Activated T-helper 2 cell treated with anti-CD3 and anti-CD28 coated beads, Interferon-gamma antibody, Interleukin-2, Interleukin-4, amounts not matched to agents 10 μg/mL and 5 μg/mL and 100 μg/mL, durations not matched to agents 14 hours and 24 hours and 36 hours (primary cell): ENCODE measurements around the gene RNLS. TPM values are rescaled to one million over a fixed set of nuclear protein-coding genes. Genes with fewer than 3 reads are reported as not detected.

Source experiments
- DNase-seq: peaks from one replicate; pipeline ENCODE4 v3.0.0; 2021; ENCODE audit warnings: low spot score
- H3K27ac Mint-ChIP-seq: one replicate; pipeline ENCODE4 v1.8.0; 2021; ENCODE audit warnings: mixed read lengths
- H3K27me3 Mint-ChIP-seq: one replicate; pipeline ENCODE4 v1.8.0; 2021; ENCODE audit warnings: low read depth, mixed read lengths
- H3K36me3 Mint-ChIP-seq: one replicate; pipeline ENCODE4 v1.8.0; 2021; ENCODE audit warnings: low read depth, mixed read lengths
- H3K4me1 Mint-ChIP-seq: one replicate; pipeline ENCODE4 v1.8.0; 2021; ENCODE audit warnings: low read depth, mixed read lengths
- H3K4me3 Mint-ChIP-seq: one replicate; pipeline ENCODE4 v1.8.0; 2021; ENCODE audit warnings: low read depth, mild to moderate bottlenecking, moderate library complexity, mixed read lengths
- H3K9me3 Mint-ChIP-seq: one replicate; pipeline ENCODE4 v1.8.0; 2021; ENCODE audit warnings: mixed read lengths
- intact Hi-C: fragments of 100-400 bp; cut with micrococcal nuclease; formaldehyde crosslinking; loops from one replicate; pipeline ENCODE4 v1.15.1; 2023
- total RNA-seq: library from RNA; stranded (reverse); gene quantifications from 2 replicates; pipeline ENCODE4 v1.2.3, GENCODE V29; 2022

RNLS gene
- total RNA-seq, 1 donor from 2014 or later, result 1.6 TPM

GRCh38 chr10:88424881-88425280, 158.2 kb downstream of the RNLS start:
- intact Hi-C loops, result no loop called here
- Mint-ChIP-seq H3K27me3 (peaks cover 51% of the 10 kb centered on the region), H3K4me1 (peaks cover 3% of the 10 kb centered on the region)

GRCh38 chr10:88423732-88424131, 159.4 kb downstream of the RNLS start:
- peaks cover 3% of the 10 kb centered on the region for H3K4me1 Mint-ChIP-seq
- no peak overlapping the region for H3K4me3 Mint-ChIP-seq
- DNase-seq, result no peak
- no peaks in the 10 kb centered on the region for H3K36me3 Mint-ChIP-seq
- intact Hi-C loops, result no loop called here
- H3K27ac Mint-ChIP-seq, result no peak overlapping the region
- no peaks in the 10 kb centered on the region for H3K9me3 Mint-ChIP-seq
- H3K27me3 Mint-ChIP-seq, result peaks cover 48% of the 10 kb centered on the region

More at GRCh38 chr10:88424881-88425280, 158.2 kb downstream of the RNLS start:
- H3K9me3 Mint-ChIP-seq, result no peaks in the 10 kb centered on the region
- no peak overlapping the region for H3K27ac Mint-ChIP-seq
- no peak for DNase-seq
- H3K4me3 Mint-ChIP-seq, result no peak overlapping the region
- H3K36me3 Mint-ChIP-seq, result no peaks in the 10 kb centered on the region

GRCh38 chr10:88421590-88421989, 161.5 kb downstream of the RNLS start:
- H3K27ac Mint-ChIP-seq, result no peak overlapping the region
- H3K4me1 Mint-ChIP-seq, result peaks cover 2% of the 10 kb centered on the region
- intact Hi-C loops, result no loop called here
- no peak overlapping the region for H3K4me3 Mint-ChIP-seq
- H3K36me3 Mint-ChIP-seq, result no peaks in the 10 kb centered on the region
- H3K9me3 Mint-ChIP-seq, result no peaks in the 10 kb centered on the region
- H3K27me3 Mint-ChIP-seq, result peaks cover 35% of the 10 kb centered on the region
- DNase-seq, result no peak

- intact Hi-C loops, result no loop called here
- Mint-ChIP-seq H3K27me3 (peaks cover 12% of the 10 kb centered on the region), H3K36me3 (no peaks in the 10 kb centered on the region), H3K9me3 (no peaks in the 10 kb centered on the region), H3K4me1 (peaks cover 5% of the 10 kb centered on the region), H3K4me3 (no peak overlapping the region), H3K27ac (no peak overlapping the region)
- no peak for DNase-seq
Observed at GRCh38 chr10:88418871-88419270, 164.2 kb downstream of the RNLS start.

- no peak overlapping the region for H3K4me3 Mint-ChIP-seq
- H3K27ac Mint-ChIP-seq, result no peak overlapping the region
- peaks cover 7% of the 10 kb centered on the region for H3K27me3 Mint-ChIP-seq
- no peaks in the 10 kb centered on the region for H3K36me3 Mint-ChIP-seq
- H3K4me1 Mint-ChIP-seq, result peaks cover 5% of the 10 kb centered on the region
- no peaks in the 10 kb centered on the region for H3K9me3 Mint-ChIP-seq
- intact Hi-C loops, result no loop called here
- no peak for DNase-seq
Observed at GRCh38 chr10:88417387-88418030, 165.6 kb downstream of the RNLS start.

DNA sequence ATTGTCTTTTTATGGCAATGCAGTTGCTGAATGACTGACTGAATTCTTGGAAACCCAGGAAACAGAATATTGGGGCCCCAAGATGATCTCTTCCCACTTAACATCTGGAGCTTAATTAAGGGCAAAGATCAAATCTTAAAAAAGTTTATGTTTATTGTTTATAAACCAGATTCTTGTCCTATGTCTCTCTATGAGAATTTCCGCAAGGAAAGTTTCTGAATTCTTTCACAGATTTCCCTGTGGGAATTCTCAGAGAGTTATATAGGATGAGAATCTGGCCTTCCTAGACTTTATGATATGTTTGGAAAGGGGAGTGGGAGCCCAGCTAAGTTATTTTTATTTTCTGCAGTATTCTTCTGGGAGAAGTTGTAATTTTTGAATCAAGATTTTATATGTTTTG, 166.3 kb downstream of the RNLS start:
- intact Hi-C loops, result no loop called here
- Mint-ChIP-seq H3K4me3 (no peak overlapping the region), H3K27me3 (peaks cover 5% of the 10 kb centered on the region), H3K27ac (no peak overlapping the region), H3K36me3 (no peaks in the 10 kb centered on the region), H3K9me3 (no peaks in the 10 kb centered on the region), H3K4me1 (peaks cover 5% of the 10 kb centered on the region)
- DNase-seq, result no peak

GRCh38 chr10:88415533-88416130, 167.5 kb downstream of the RNLS start:
- H3K9me3 Mint-ChIP-seq, result no peaks in the 10 kb centered on the region
- DNase-seq, result no peak
- H3K4me1 Mint-ChIP-seq, result peaks cover 5% of the 10 kb centered on the region
- no peaks in the 10 kb centered on the region for H3K36me3 Mint-ChIP-seq
- peaks cover 1% of the 10 kb centered on the region for H3K27me3 Mint-ChIP-seq
- intact Hi-C loops, result no loop called here
- no peak overlapping the region for H3K4me3 Mint-ChIP-seq
- no peak overlapping the region for H3K27ac Mint-ChIP-seq

DNA sequence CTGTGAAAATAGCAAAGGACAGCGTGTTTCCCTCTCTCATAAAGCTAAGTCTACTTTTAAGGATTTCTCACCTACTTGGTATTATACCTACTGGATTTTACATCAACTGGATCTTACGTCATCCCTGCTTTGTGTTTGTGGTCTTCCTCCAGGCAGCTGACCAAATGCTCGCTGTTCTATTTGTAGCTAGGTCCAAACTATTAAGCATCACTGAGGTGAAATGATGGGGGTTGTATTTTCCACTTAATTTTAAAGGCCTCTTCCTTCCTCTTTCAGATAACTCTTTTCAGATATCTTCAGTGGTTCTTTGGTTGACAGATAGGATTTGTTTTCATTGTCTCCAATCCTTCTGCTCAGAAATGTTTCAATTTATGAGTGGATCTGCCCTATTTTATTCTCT, 169.7 kb downstream of the RNLS start:
- intact Hi-C loops, result loop anchor here (5.0 kb wide), 1 partner anchor 139 kb away; no protein-coding TSS in a partner anchor
- no peak for DNase-seq
- no peaks in the 10 kb centered on the region for H3K36me3 Mint-ChIP-seq
- H3K27me3 Mint-ChIP-seq, result no peaks in the 10 kb centered on the region
- no peaks in the 10 kb centered on the region for H3K9me3 Mint-ChIP-seq
- no peak overlapping the region for H3K4me3 Mint-ChIP-seq
- peaks cover 5% of the 10 kb centered on the region for H3K4me1 Mint-ChIP-seq
- H3K27ac Mint-ChIP-seq, result no peak overlapping the region

DNA sequence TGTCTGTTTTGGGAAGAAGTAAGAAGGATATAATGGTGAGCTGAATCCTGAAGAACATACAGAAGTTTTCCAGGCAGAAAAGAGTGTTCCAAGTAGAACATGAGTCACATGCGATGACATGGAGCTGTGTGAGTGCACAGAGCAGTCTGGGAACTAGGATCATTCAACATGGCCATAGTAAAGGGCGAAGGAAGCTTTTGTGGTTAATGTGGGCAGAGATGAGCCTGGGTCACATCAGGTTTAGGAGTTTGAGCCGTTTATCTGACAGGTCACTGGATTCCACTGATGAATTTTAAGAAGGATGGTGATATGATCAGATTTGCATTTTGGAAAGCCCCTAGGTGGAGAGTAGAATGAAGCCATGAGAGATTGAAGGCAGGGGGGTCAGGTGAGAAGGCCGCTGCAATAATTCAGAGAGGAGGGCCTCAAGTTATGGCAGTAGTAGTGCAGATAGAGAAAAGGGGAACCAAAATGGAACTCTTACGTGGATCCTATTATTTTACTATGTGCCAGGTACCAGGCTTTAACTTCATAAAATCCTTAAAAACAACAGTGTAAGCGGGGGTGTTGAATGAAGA, 171.3 kb downstream of the RNLS start:
- intact Hi-C loops, result loop anchor here (5.0 kb wide), 1 partner anchor 140 kb away; no protein-coding TSS in a partner anchor
- Mint-ChIP-seq H3K4me1 (peaks cover 7% of the 10 kb centered on the region), H3K36me3 (no peaks in the 10 kb centered on the region)

GRCh38 chr10:88409824-88410223, 173.3 kb downstream of the RNLS start:
- intact Hi-C loops, result loop anchor here (5.0 kb wide), 1 partner anchor 142 kb away; no protein-coding TSS in a partner anchor
- Mint-ChIP-seq H3K27ac (no peak overlapping the region), H3K4me3 (no peak overlapping the region), H3K4me1 (peaks cover 5% of the 10 kb centered on the region), H3K36me3 (no peaks in the 10 kb centered on the region), H3K27me3 (peaks cover 2% of the 10 kb centered on the region), H3K9me3 (peaks cover 5% of the 10 kb centered on the region)
- DNase-seq, result no peak

More for the DNA sequence above, 171.3 kb downstream of the RNLS start:
- no peak for DNase-seq
- Mint-ChIP-seq H3K9me3 (peaks cover under 1% of the 10 kb centered on the region), H3K27me3 (no peaks in the 10 kb centered on the region), H3K4me3 (no peak overlapping the region), H3K27ac (no peak overlapping the region)

DNA sequence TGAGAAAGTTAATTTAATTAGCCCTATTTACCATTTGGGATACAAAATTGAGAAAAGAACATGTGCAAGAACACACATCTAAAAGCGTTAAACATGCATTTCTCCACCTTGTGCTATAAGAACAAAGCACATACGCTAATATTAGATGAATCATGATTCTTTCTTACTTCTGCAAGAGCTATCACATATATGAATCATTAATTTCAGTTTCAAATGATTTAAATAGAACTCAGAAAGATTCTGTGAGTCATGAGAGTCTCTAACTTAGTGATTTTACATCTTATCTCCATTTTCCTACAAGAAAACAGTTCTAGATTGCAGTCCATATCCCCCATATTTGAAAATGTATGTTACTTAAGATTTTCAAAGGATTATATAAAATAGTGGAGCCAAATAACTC, 173.9 kb downstream of the RNLS start:
- H3K36me3 Mint-ChIP-seq, result no peaks in the 10 kb centered on the region
- H3K27ac Mint-ChIP-seq, result no peak overlapping the region
- peaks cover 5% of the 10 kb centered on the region for H3K4me1 Mint-ChIP-seq
- H3K9me3 Mint-ChIP-seq, result peaks cover 5% of the 10 kb centered on the region
- H3K4me3 Mint-ChIP-seq, result no peak overlapping the region
- intact Hi-C loops, result no loop called here
- peaks cover 2% of the 10 kb centered on the region for H3K27me3 Mint-ChIP-seq
- DNase-seq, result no peak

DNA sequence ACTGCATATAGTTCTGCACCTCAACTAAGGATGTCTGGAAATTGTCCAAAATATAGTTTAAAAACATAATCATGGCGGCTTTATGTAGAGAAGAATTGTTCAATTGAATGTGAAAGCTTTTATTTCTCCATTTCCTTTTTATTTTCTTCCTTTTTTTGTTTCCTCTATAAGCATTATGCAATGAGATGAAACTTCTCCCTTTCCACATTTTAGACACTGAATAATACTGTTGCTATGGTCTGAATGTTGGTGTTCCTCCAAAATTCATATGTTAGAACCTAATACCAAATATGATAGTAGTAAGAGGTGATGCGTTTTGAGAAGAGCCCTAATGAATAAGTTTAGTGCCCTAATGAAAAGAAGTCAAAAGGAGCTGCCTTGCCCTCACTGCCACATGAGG, 175.0 kb downstream of the RNLS start:
- no peak for DNase-seq
- Mint-ChIP-seq H3K27me3 (peaks cover 2% of the 10 kb centered on the region), H3K4me3 (no peak overlapping the region), H3K9me3 (peaks cover 5% of the 10 kb centered on the region), H3K36me3 (no peaks in the 10 kb centered on the region), H3K4me1 (peaks cover 2% of the 10 kb centered on the region), H3K27ac (no peak overlapping the region)
- intact Hi-C loops, result no loop called here

- DNase-seq, result no peak
- intact Hi-C loops, result no loop called here
- Mint-ChIP-seq H3K4me3 (no peak overlapping the region), H3K27ac (no peak overlapping the region), H3K36me3 (peaks cover 3% of the 10 kb centered on the region), H3K9me3 (peaks cover 16% of the 10 kb centered on the region), H3K4me1 (peaks cover 12% of the 10 kb centered on the region), H3K27me3 (peaks cover 2% of the 10 kb centered on the region)
Observed at GRCh38 chr10:88404133-88404532, 179.0 kb downstream of the RNLS start.
